Measurements from ENCODE around the gene RSF1. TPM values are rescaled to one million over a fixed set of nuclear protein-coding genes. Genes with fewer than 3 reads are reported as not detected.

Gene RSF1
- polyA plus RNA-seq, 1 of the 3 experiments (the other 2 are of a cell fraction), result 8.4 TPM

DNA sequence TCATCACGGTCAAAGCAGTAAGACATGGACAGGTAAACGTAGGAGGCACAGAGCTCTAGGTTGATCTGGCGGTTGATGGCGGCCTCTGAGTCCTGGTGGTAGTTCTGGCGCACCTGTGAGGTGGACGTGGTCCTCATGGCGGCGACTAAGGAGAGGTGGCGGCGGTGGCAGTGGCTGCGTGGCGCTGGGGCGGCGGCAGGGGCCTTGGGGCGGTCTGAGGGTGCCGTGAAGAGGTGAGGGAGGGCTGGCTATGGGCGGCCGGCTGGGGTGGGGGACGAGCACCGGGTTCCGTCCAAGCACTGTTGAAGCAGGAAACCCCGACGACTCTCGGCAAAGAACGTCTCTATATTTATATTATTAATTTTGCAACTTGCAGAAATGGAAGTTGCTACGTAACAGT, 85.6 kb downstream of the RSF1 start:
- CTCF ChIA-PET, result no interaction called here
- 94% methylated on average over 21 of the region's 26 CpGs for WGBS (ENCODE audit: low lambda C conversion rate)

More for the DNA sequence above, 85.6 kb downstream of the RSF1 start:
- Histone ChIP-seq H3K79me2 (ENCODE audit: insufficient read depth) (0 out of 2 replicates have a peak, but pooled peaks cover 3% of the 10 kb centered on the region), H3K4me3 (ENCODE audit: low read depth in 2 of 2, low read length in 1 of 2) (no peak overlapping the region), H3K27ac (ENCODE audit: low read depth in 2 of 2, low read length in 1 of 2) (no peak overlapping the region), H3K27me3 (ENCODE audit: insufficient read depth) (no peaks in the 10 kb centered on the region), H3K4me1 (ENCODE audit: control insufficient read depth in 1 of 2, insufficient read depth in 2 of 2, low read depth in 1 of 2, low read length in 1 of 2) (no peaks in the 10 kb centered on the region), H3K4me2 (no peak overlapping the region), H3K9me3 (no peaks in the 10 kb centered on the region), H3F3A (replicated peaks; ENCODE audit: insufficient read depth) (peaks cover 14% of the 10 kb centered on the region), H3K9ac (no peak overlapping the region), H3K9me2 (no peaks in the 10 kb centered on the region), H3K36me3 (replicated peaks in 1 of 2; ENCODE audit: control insufficient read depth in 1 of 2, insufficient read depth in 2 of 2, low read length in 1 of 2) (peaks cover 4 to 71% of the 10 kb centered on the region in 2 experiments), H4K20me1 (ENCODE audit: insufficient read depth) (no peaks in the 10 kb centered on the region), H2AFZ (ENCODE audit: low read depth) (no peak overlapping the region)
- peak; percentile 12 for DNase-seq
- TF ChIP-seq RCOR1 (IDR thresholded peaks at IDR 0.05; ENCODE audit: low read length) (no peak), GATA2 (CRISPR knock-in tag; IDR thresholded peaks at IDR 0.05) (no peak), JUND (IDR thresholded peaks at IDR 0.05) (no peak), CHD2 (IDR thresholded peaks at IDR 0.05; ENCODE audit: low read length, partially characterized antibody) (no peak), FOXM1 (IDR thresholded peaks at IDR 0.05; ENCODE audit: low read depth) (no peak), RAD21 (IDR thresholded peaks at IDR 0.05; ENCODE audit: low read length) (no peak), EZH2phosphoT487 (IDR thresholded peaks at IDR 0.05; ENCODE audit: borderline replicate concordance, low read depth) (no peak), NRF1 (IDR thresholded peaks at IDR 0.05; ENCODE audit: low read depth, low read length) (no peak), POLR2AphosphoS5 (IDR thresholded peaks at IDR 0.05; ENCODE audit: low read depth, low read length) (no peak), ELF1 (IDR thresholded peaks at IDR 0.05) (no peak), YY1 (IDR thresholded peaks at IDR 0.05; ENCODE audit: low read depth) (no peak), RXRA (IDR thresholded peaks at IDR 0.05; ENCODE audit: borderline replicate concordance, low read depth) (no peak), MXI1 (IDR thresholded peaks at IDR 0.05; ENCODE audit: low read depth, low read length) (no peak), NFIC (IDR thresholded peaks at IDR 0.05; ENCODE audit: borderline replicate concordance) (no peak), TAF1 (IDR thresholded peaks at IDR 0.05; ENCODE audit: borderline replicate concordance, low read depth, low read length) (no peak), MEF2A (IDR thresholded peaks at IDR 0.05; ENCODE audit: borderline replicate concordance, low read depth) (no peak)
- TF ChIP-seq, protein P1, sequence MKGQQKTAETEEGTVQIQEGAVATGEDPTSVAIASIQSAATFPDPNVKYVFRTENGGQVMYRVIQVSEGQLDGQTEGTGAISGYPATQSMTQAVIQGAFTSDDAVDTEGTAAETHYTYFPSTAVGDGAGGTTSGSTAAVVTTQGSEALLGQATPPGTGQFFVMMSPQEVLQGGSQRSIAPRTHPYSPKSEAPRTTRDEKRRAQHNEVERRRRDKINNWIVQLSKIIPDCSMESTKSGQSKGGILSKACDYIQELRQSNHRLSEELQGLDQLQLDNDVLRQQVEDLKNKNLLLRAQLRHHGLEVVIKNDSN (IDR thresholded peaks at IDR 0.05; ENCODE audit: borderline replicate concordance, low read depth), result no peak
- TF ChIP-seq, protein P2, sequence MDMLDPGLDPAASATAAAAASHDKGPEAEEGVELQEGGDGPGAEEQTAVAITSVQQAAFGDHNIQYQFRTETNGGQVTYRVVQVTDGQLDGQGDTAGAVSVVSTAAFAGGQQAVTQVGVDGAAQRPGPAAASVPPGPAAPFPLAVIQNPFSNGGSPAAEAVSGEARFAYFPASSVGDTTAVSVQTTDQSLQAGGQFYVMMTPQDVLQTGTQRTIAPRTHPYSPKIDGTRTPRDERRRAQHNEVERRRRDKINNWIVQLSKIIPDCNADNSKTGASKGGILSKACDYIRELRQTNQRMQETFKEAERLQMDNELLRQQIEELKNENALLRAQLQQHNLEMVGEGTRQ (IDR thresholded peaks at IDR 0.05; ENCODE audit: borderline replicate concordance, low read depth, low read length), result no peak
- TF ChIP-seq, protein P3, sequence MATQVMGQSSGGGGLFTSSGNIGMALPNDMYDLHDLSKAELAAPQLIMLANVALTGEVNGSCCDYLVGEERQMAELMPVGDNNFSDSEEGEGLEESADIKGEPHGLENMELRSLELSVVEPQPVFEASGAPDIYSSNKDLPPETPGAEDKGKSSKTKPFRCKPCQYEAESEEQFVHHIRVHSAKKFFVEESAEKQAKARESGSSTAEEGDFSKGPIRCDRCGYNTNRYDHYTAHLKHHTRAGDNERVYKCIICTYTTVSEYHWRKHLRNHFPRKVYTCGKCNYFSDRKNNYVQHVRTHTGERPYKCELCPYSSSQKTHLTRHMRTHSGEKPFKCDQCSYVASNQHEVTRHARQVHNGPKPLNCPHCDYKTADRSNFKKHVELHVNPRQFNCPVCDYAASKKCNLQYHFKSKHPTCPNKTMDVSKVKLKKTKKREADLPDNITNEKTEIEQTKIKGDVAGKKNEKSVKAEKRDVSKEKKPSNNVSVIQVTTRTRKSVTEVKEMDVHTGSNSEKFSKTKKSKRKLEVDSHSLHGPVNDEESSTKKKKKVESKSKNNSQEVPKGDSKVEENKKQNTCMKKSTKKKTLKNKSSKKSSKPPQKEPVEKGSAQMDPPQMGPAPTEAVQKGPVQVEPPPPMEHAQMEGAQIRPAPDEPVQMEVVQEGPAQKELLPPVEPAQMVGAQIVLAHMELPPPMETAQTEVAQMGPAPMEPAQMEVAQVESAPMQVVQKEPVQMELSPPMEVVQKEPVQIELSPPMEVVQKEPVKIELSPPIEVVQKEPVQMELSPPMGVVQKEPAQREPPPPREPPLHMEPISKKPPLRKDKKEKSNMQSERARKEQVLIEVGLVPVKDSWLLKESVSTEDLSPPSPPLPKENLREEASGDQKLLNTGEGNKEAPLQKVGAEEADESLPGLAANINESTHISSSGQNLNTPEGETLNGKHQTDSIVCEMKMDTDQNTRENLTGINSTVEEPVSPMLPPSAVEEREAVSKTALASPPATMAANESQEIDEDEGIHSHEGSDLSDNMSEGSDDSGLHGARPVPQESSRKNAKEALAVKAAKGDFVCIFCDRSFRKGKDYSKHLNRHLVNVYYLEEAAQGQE (IDR thresholded peaks at IDR 0.05; ENCODE audit: low read depth, low read length), result no peak
- TF ChIP-seq, protein P4, sequence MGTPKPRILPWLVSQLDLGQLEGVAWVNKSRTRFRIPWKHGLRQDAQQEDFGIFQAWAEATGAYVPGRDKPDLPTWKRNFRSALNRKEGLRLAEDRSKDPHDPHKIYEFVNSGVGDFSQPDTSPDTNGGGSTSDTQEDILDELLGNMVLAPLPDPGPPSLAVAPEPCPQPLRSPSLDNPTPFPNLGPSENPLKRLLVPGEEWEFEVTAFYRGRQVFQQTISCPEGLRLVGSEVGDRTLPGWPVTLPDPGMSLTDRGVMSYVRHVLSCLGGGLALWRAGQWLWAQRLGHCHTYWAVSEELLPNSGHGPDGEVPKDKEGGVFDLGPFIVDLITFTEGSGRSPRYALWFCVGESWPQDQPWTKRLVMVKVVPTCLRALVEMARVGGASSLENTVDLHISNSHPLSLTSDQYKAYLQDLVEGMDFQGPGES (IDR thresholded peaks at IDR 0.05; ENCODE audit: low read depth, low read length), result no peak
- POLR2A ChIA-PET, result no interaction called here

All from SK-N-SH (cell line).